GM13977 (cell line): ENCODE data around the gene TIMM22.
"Not testable (repeated sequence)": the region's sequence is repeated elsewhere in the genome, so short reads cannot be mapped to it uniquely, and the experiment has no call there.

Source experiments
- DNase-seq: peaks from one replicate; pipeline ENCODE4 v3.0.0; 2012; ENCODE audit warnings: low spot score
- in situ Hi-C: fragments of 300-500 bp; cut with MboI; formaldehyde crosslinking; loops from one replicate; pipeline ENCODE4 v1.12.0; 2022; ENCODE audit warnings: low sequenced_read_pairs, low pct_unique_long_range_greater_than_20kb, mixed read lengths, inconsistent platforms; ENCODE audit not compliant: unreplicated experiment
- TF ChIP-seq, protein P1 (sequence below): IDR thresholded peaks from 2 replicates; pipeline ENCODE4 v1.5.1; 2012; ENCODE audit warnings: mild to moderate bottlenecking, control low read depth; ENCODE audit not compliant: insufficient read depth; ENCODE audit errors: extremely low read depth, missing control alignments

The TIMM22 gene

DNA sequence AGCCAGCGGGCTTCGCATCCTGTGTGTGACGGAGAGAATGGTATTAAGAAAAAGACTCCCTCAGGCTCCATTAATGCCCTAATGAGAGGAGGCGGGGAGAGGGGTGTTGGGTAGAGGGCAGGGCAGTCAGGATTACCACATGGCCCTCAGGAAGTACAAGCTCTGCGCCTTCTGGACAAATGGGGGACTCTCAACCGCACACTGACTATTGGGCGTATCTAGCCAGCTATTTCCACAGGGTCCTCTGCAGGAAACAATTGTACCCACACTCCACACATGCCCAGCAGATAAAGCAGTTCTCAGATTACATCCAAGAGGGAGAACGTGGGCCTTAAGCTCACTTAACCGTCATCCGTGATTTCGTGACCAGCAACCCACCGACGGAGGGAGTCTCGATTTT is 32.1 kb upstream of the TIMM22 start:
- in situ Hi-C loops: no loop called here
- TF ChIP-seq, protein P1, sequence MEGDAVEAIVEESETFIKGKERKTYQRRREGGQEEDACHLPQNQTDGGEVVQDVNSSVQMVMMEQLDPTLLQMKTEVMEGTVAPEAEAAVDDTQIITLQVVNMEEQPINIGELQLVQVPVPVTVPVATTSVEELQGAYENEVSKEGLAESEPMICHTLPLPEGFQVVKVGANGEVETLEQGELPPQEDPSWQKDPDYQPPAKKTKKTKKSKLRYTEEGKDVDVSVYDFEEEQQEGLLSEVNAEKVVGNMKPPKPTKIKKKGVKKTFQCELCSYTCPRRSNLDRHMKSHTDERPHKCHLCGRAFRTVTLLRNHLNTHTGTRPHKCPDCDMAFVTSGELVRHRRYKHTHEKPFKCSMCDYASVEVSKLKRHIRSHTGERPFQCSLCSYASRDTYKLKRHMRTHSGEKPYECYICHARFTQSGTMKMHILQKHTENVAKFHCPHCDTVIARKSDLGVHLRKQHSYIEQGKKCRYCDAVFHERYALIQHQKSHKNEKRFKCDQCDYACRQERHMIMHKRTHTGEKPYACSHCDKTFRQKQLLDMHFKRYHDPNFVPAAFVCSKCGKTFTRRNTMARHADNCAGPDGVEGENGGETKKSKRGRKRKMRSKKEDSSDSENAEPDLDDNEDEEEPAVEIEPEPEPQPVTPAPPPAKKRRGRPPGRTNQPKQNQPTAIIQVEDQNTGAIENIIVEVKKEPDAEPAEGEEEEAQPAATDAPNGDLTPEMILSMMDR: no peak
- no peak for DNase-seq

DNA sequence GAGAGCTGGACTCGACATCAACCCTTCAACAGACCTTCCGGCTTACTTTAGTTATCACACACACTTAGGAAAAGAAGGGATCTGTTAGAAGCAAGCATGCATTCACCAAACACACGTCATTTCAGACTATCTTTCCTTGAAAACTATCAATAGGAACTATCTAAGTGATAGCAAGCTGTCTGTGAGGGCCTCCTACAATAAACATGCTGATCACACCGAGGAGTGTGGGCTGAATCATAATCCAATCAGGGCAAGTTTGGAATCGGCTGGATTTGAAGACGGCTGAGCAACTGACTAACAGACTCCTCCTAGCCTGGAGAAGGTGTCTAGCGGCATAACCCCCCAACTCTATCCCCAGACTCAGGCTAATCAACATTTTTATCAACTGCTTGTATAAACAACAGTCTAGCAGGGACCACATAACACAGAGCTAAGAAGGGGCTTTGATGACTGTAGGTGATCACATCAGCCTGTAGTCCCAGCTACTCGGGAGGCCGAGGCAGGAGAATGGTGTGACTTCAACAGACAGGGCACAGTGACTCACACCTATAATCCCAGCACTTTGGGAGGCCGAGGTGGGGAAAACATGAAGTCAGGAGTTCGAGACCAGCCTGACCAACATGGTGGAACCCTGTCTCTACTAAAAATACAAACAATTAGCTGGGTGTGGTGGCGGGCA is 31.5 kb upstream of the TIMM22 start:
- TF ChIP-seq, protein P1: no peak
- in situ Hi-C loops: no loop called here
- DNase-seq: no peak

DNA sequence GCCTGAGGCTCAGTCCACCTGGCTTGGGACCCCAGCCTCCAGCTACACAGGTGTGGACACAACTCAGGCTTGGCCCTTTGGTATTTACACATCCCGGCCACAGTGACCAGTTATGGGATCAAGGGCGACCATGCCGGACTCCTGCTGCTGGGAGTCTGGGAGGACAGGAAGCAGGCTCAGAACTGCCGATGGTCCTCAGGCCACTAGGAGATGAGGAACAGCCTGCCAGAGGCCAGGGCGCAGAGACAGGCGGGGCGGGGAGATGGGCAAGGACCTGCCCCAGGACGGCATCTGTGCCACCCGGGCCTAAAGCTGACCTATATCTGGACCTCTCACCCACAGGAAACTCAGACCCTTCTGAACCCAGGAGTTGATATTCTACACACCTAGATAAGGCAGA is 29.8 kb upstream of the TIMM22 start:
- in situ Hi-C loops: no loop called here
- TF ChIP-seq, protein P1: no peak

DNA sequence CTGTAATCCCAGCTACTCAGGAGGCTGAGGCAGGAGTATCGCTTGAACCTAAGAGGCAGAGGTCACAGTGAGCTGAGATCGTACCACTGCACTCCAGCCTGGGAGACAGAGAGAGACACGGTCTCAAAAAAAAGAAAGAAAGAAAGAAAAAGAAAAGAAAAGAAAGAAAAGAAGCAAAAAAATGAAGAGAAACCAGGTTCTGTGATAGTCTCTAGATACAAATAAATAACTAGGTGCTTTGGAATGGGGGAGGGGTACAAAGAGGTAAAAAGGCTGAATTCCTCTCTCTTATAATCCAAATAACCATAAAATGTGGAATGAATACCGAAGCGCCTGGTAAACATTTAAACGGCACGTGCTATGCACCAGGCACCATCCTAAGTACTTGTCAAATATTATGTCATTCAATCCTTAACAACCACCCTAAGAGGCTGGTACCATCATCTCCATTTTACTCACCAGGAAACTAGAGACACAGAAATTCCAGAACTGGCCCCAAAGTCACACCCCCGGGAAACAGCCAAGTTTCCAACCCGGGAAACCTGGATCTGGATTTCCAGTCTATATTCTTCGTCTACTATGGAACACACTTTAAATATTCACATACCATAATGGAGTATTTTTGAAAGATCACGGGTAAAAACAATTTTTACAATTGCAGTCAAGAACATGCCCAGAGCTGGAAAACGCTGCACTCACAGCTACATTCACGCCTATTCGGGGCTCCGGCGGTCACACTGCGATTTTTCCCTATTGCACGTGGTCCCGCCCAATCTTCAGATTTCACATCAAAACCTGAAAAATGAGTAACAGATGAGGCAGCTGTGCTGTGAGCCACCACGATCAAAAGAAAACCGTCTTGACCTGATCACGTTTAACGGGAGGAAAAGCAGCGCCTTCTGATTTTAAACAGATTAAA is 27.9 kb upstream of the TIMM22 start:
- in situ Hi-C loops: no loop called here
- no peak for DNase-seq
- TF ChIP-seq, protein P1: no peak

More for the DNA sequence above, 29.8 kb upstream of the TIMM22 start:
- DNase-seq: no peak

DNA sequence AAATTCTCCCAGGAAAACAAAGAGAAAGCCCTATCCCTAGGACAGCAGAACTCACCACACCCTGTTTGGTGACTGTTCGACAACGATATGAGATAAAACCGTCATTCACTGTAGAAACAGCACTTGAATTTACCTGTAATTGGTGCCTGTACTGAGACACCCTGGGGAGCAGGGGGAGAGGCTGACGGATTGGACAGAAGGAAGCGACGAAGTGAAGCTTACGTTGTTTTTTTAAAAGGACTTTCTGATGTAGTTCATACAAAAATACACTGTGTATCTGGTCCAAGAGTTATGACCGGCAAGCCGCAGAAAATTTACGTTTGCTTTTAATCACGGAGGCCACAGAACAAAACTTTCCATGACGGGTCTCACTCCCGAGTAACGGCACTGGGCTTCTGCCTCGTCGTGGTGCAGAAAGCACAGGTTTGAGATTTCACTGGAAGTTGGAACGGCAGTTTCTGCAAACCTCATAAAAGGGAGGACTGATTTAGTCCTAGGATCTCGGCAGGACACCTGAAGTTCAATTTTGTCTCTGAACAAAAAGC is 27.0 kb upstream of the TIMM22 start:
- TF ChIP-seq, protein P1: no peak
- in situ Hi-C loops: no loop called here
- DNase-seq: no peak

DNA sequence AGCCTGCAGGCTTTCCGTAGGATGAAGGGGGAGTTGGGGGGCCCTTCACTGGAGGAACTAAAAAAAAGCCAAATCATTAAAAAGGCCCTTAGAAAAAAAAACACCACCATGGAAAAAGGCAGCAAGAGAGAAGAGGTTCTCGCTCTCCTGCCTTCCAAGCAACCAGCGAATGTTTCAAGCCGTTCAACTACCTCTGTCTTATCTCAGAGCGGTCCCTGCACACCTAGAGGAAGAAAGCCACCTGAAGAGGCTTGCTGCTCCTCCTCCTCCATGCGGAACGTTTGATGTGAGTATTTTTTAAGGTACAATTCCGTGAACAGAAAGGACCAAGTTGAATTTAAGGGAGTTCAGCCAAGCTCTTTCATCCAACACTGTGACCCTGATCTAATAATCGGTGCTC is 26.6 kb upstream of the TIMM22 start:
- TF ChIP-seq, protein P1: no peak
- in situ Hi-C loops: no loop called here
- DNase-seq: no peak

DNA sequence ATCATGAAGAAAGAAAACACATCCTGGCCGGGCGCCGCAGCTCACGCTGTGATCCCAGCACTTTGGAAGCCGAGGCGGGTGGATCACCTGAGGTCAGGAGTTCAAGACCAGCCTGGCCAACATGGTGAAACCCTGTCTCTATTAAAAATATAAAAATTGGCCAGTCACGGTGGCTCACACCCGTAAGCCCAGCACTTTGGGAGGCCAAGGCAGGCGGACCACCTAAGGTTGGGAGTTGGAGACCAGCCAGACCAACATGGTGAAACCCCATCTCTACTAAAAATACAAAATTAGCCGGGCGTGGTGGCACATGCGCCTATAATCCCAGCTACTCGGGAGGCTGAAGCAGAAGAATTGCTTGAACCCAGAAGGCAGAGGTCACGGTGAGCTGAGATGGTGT is 25.1 kb upstream of the TIMM22 start:
- DNase-seq: not testable (repeated sequence)

More for the DNA sequence above, 25.1 kb upstream of the TIMM22 start:
- in situ Hi-C loops: not testable (repeated sequence)
